ENCODE results near the gene MTHFD1L.
"Not testable (repeated sequence)": the region's sequence is repeated elsewhere in the genome, so short reads cannot be mapped to it uniquely, and the experiment has no call there.

- TF ChIP-seq POLR2A, CTCF, POLR2AphosphoS5 (IDR thresholded peaks at IDR 0.05): not testable (repeated sequence)
Measured at GRCh38 chr6:150855171-150855570, 10.3 kb upstream of the MTHFD1L start.
